Activated CD4-positive, alpha-beta T cell treated with anti-CD3 and anti-CD28 coated beads for 1 hour (primary cell): ENCODE data around the gene PDLIM3.
"Not testable (repeated sequence)": the region's sequence is repeated elsewhere in the genome, so short reads cannot be mapped to it uniquely, and the experiment has no call there.

Experiments used
- DNase-seq: peaks from one replicate; pipeline ENCODE4 v3.0.0-alpha.2; 2020

Gene PDLIM3

DNA sequence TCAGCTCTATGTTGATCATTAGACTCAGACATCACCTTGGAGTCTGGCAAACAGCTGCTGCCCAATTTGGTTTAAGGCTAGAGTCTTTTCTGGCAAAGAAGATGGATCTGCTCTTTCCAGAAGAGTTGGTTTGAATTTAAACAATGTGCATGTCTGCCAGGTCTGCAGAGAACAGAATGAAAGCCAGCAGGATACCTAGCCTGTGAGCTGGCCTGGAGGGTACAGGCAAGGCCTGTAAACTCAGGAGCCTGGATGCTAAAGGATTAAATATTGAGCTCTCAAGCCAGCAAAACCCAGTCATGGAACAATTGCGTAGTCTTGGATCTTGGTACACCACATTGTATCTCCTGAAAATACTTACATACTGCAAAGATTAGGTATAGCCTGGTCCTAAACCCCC, 15.6 kb upstream of the PDLIM3 start:
- no peak for DNase-seq

DNA sequence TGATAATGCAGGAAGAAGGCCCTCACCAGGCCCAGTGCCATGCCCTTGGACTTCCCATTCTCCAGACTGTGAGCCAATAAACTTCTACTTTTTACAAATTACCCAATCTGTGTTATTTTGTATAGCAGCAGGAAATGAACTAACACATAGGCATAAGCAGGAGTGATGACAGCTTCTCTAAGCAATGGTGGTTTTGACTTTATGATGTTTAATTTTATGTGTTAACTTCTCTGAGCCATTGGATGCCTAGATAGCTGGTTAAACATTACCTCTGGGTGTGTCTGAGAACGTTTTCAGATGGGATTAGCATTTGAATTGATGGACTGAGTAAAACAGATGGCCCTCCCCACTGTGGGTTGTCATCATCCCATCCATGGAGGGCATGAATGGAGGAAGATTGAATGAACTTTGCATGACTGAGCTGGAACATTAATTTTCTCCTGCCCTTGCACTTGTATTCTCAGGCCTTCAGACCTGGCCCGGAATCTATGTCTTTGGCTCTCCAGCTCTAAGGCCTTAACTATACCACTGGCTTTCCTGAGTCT, 13.9 kb upstream of the PDLIM3 start:
- DNase-seq, result no peak

- DNase-seq, result no peak
Observed at GRCh38 chr4:185548587-185548986, 13.3 kb upstream of the PDLIM3 start.

GRCh38 chr4:185546335-185546734, 11.0 kb upstream of the PDLIM3 start:
- DNase-seq, result no peak

DNA sequence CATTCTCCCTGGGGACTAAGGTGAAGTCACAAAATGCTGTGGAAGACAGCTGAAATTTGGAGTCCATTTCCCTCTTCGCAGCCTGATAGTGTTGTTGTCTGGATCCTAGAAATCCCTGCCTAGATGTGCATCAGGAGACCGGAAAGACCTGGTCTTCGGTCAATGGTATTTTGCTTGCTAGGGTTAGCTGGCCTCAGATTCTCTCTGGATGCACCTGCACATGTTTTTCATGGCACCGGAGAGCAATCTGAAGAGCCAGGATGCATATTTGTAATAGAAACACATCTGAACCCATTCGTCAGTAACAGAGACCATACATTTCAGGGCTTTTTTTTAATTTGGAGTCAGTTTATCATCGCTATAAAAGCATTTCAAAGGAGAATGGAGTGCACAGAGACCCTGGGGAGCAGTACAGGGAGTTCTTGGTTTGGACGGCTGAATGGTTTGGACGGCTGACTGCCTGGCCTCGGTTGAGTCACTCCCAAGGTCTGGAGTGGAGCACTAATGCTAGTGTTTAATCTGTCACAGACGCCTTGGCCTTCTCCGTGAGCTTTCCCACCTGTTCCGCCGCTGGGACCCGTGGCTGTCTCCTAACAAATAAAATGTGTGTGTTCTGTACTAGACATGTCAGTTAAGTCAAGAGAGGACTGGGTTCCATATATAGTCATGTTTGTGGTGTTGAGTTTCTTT, 7.5 kb upstream of the PDLIM3 start:
- DNase-seq, result no peak

DNA sequence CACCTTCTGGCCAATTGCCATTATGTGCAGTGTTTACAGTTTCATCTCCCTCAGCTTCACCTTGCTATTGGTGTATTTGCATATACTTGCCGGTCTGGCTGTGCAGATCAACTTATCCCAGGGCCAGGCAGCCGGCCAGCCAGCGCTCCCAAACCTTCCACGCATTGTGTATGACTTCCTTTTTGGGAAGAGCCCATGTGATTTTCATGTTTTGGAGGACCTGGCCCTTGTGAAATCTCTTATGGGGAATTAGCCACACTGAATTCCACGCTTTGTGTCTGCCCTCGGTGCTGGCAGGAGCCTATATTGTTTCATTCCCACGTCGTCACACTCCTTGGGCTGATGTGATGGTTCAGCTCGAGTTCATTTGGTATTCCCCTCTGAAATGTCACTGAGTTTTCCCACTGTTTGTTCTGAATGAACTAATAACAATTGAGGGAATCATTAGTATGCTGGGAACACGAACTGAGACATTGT, 6.0 kb upstream of the PDLIM3 start:
- DNase-seq, result no peak

GRCh38 chr4:185540487-185541120, 5.3 kb upstream of the PDLIM3 start:
- no peak for DNase-seq

GRCh38 chr4:185540040-185540439, 4.7 kb upstream of the PDLIM3 start:
- DNase-seq, result no peak

- DNase-seq, result no peak
Observed at GRCh38 chr4:185538806-185539205, 3.5 kb upstream of the PDLIM3 start.

- DNase-seq, result no peak
Observed at GRCh38 chr4:185536411-185536709, 1.1 kb upstream of the PDLIM3 start.

GRCh38 chr4:185535612-185536410, 504 bp upstream of the PDLIM3 start:
- no peak for DNase-seq

GRCh38 chr4:185534511-185534865, 819 bp downstream of the PDLIM3 start:
- no peak for DNase-seq

DNA sequence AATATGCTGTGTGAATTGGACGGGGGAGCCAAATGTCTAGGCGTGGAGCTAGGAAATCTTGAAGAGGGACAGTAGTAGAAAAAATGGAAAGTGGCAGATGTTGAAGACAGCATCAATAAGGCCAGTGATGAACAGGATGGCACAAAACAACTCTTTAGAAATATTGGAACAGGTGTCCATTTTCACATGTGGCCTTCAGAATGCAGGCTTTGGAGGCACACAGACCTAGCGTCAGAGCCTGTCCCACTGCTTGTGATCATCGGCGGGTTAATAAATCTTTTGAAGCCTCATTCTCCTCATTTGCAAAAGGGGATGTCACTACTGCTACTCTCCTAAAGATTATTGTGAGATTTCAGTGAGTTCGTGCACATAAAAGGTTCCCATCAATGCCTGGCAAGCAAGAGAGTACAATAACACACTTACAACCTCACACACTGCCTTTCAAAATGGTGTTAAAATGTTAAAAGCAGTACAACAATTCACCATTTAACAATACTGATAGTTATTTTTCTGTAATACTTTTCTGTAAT, 2.4 kb downstream of the PDLIM3 start:
- no peak for DNase-seq

- DNase-seq, result no peak
Observed at GRCh38 chr4:185532293-185532692, 3.0 kb downstream of the PDLIM3 start.

DNA sequence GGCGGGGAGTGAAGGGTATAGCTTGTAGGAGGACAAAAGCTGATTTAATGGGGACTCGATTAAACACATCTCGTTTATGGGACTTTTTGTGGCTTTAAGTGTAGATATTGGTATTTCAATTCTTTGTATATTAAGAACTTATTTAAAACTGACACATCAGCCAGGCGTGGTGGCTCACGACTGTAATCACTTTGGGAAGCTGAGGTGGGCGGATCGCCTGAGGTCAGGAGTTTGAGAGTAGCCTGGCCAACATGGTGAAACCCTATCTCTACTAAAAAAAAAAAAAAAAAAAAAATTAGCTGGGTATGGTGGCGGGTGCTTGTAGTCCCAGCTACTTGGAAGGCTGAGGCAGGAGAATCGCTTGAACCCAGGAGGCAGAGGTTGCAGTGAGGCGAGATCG, 3.7 kb downstream of the PDLIM3 start:
- not testable (repeated sequence) for DNase-seq

- DNase-seq, result no peak
Observed at GRCh38 chr4:185529413-185529812, 5.9 kb downstream of the PDLIM3 start.

GRCh38 chr4:185524888-185525863, 10.1 kb downstream of the PDLIM3 start:
- no peak for DNase-seq

DNA sequence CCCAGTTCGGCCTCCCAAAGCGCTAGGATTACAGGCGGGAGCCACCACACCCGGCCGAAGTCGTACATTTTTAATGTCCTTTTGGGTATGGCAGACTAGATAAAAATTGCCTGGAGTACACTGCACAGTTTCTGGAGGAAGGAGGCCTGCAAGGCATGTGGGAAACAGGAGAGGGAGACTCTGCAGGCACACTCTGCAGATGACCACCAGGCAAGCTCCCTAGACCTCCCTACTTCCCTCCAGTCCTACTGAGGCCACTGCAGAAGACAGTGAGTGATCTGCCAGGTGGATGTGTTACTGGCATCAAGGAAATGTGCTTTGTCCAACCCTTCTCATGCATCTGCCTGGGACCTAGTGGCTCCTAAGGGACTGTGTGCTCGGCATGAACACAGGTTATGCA, 11.4 kb downstream of the PDLIM3 start:
- DNase-seq, result no peak

DNA sequence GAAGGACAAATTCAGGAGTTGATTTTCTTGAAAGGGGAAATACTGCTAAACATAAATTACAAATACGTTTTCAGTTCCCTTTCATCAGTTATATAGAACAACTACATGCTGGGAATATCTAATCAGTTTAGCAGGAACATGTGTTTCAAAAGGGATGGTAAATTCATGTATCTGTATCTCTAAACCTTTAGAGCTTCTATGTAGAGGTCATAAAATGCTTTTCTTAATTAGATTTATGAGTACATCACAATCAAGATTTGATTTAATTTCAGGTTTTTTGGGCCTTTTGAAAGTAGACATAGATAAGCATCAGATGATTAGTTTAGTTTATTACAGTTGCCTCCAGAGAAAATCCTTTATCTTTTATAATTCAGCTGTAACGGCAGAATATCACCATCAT, 12.9 kb downstream of the PDLIM3 start:
- DNase-seq, result no peak

- no peak for DNase-seq
Observed at GRCh38 chr4:185520119-185520518, 15.2 kb downstream of the PDLIM3 start.

- no peak for DNase-seq
Observed at GRCh38 chr4:185518494-185518893, 16.8 kb downstream of the PDLIM3 start.

- no peak for DNase-seq
Observed at GRCh38 chr4:185518069-185518468, 17.2 kb downstream of the PDLIM3 start.
